SK-N-SH (cell line): ENCODE measurements around the gene NCK1. TPM values are rescaled to one million over a fixed set of nuclear protein-coding genes. Genes with fewer than 3 reads are reported as not detected.
"Not testable (repeated sequence)": the region's sequence is repeated elsewhere in the genome, so short reads cannot be mapped to it uniquely, and the experiment has no call there.

ENCODE experiments used
- CTCF ChIA-PET: fragments of 300-600, 350-600 bp; formaldehyde crosslinking; extraction: SDS; loops from one replicate; lab custom pipeline; 2021; lab: Yijun Ruan, JAX
- POLR2A ChIA-PET: fragments of 350-600 bp; sonication (Branson Sonifier 250); formaldehyde crosslinking; extraction: SDS; loops from one replicate; lab custom pipeline; 2020; ENCODE audit warnings: antibody characterized with exemption, inconsistent platforms; lab: Yijun Ruan, JAX
- DNase-seq: peaks from one replicate; pipeline ENCODE4 v3.0.0; 2012
- H2AFZ ChIP-seq: fragments of 200-600 bp; sonication (generic); 2 replicates; pipeline ENCODE4 v1.8.1; 2016; ENCODE audit warnings: antibody characterized with exemption, mild to moderate bottlenecking, low read depth
- H3F3A ChIP-seq: fragments of 200-600 bp; sonication (generic); replicated peaks from 2 replicates; pipeline ENCODE3; 2016; ENCODE audit warnings: antibody characterized with exemption, mild to moderate bottlenecking; ENCODE audit not compliant: insufficient read depth
- H3K27ac ChIP-seq, 2 experiments: fragments of 200-500 bp in 1 of 2; fragments of 200-600 bp in 1 of 2; sonication (Bioruptor generic) in 1 of 2; sonication (generic), shearing (Covaris generic) in 1 of 2; 2 replicates each; pipeline versions ENCODE4 v1.5.1 to v1.6.1; 2014 to 2016; ENCODE audit warnings: low read depth in 2 of 2, inconsistent platforms in 1 of 2, low read length in 1 of 2, mild to moderate bottlenecking in 1 of 2, mixed read lengths in 1 of 2
- H3K27me3 ChIP-seq: fragments of 200-600 bp; sonication (generic), shearing (Covaris generic); 2 replicates; pipeline ENCODE4 v1.6.1; 2016; ENCODE audit warnings: mixed run types; ENCODE audit not compliant: insufficient read depth
- H3K36me3 ChIP-seq, 2 experiments: fragments of 200-500 bp in 1 of 2; fragments of 200-600 bp in 1 of 2; sonication (Bioruptor generic) in 1 of 2; sonication (generic) in 1 of 2; replicated peaks in 1 of 2; 2 replicates each; pipeline versions ENCODE3 to v1.5.1; 2014 to 2016; ENCODE audit warnings: low read length in 1 of 2, mild to moderate bottlenecking in 1 of 2; ENCODE audit not compliant: insufficient read depth in 2 of 2, control insufficient read depth in 1 of 2
- H3K4me1 ChIP-seq, 2 experiments: fragments of 200-500 bp in 1 of 2; fragments of 200-600 bp in 1 of 2; sonication (Bioruptor generic) in 1 of 2; sonication (generic), shearing (Covaris generic) in 1 of 2; 2 replicates each; pipeline versions ENCODE4 v1.5.1 to v1.6.1; 2014 to 2016; ENCODE audit warnings: low read depth in 1 of 2, low read length in 1 of 2, mixed run types in 1 of 2; ENCODE audit not compliant: insufficient read depth in 2 of 2, control insufficient read depth in 1 of 2
- H3K4me2 ChIP-seq: fragments of 200-600 bp; sonication (generic), shearing (Covaris generic); 2 replicates; pipeline ENCODE4 v1.6.1; 2017; ENCODE audit warnings: mixed run types
- H3K4me3 ChIP-seq, 2 experiments: fragments of 200-500 bp in 1 of 2; fragments of 200-600 bp in 1 of 2; sonication (Bioruptor generic) in 1 of 2; sonication (generic), shearing (Covaris generic) in 1 of 2; 2 replicates each; pipeline versions ENCODE4 v1.5.1 to v1.8.1; 2014 to 2016; ENCODE audit warnings: low read depth in 2 of 2, inconsistent platforms in 1 of 2, low read length in 1 of 2, mild to moderate bottlenecking in 1 of 2, mixed read lengths in 1 of 2, moderate library complexity in 1 of 2
- H3K79me2 ChIP-seq: fragments of 200-600 bp; sonication (generic); 2 replicates; pipeline ENCODE4 v1.8.1; 2017; ENCODE audit warnings: mild to moderate bottlenecking; ENCODE audit not compliant: insufficient read depth
- H3K9ac ChIP-seq: fragments of 200-600 bp; sonication (generic); 2 replicates; pipeline ENCODE4 v1.6.1; 2017; ENCODE audit warnings: mixed run types
- H3K9me2 ChIP-seq: fragments of 200-600 bp; sonication (generic); 2 replicates; pipeline ENCODE4 v1.6.1; 2017; ENCODE audit warnings: mixed run types
- H3K9me3 ChIP-seq: fragments of 200-600 bp; sonication (generic); 2 replicates; pipeline ENCODE4 v1.6.1; 2017; ENCODE audit warnings: mixed run types, mild to moderate bottlenecking, moderate library complexity
- H4K20me1 ChIP-seq: fragments of 200-600 bp; sonication (generic); 2 replicates; pipeline ENCODE4 v1.6.1; 2017; ENCODE audit warnings: mild to moderate bottlenecking, mixed run types; ENCODE audit not compliant: insufficient read depth
- ELF1 ChIP-seq: IDR thresholded peaks from 2 replicates; pipeline ENCODE4 v1.4.0; 2012
- IRF3 ChIP-seq: fragments of 150-350 bp; IDR thresholded peaks from 2 replicates; pipeline ENCODE4 v1.6.1; 2016; ENCODE audit warnings: mild to moderate bottlenecking, low read depth, low read length
- JUND ChIP-seq: IDR thresholded peaks from 2 replicates; pipeline ENCODE4 v1.4.0; 2012
- MAX ChIP-seq: IDR thresholded peaks from 2 replicates; pipeline ENCODE4 v1.4.0; 2012; ENCODE audit warnings: low read depth
- MXI1 ChIP-seq: IDR thresholded peaks from 2 replicates; pipeline ENCODE4 v1.6.1; 2012; ENCODE audit warnings: mild to moderate bottlenecking, low read depth, low read length, improper control_type of control experiment
- NFIC ChIP-seq: IDR thresholded peaks from 2 replicates; pipeline ENCODE4 v1.4.0; 2012; ENCODE audit warnings: borderline replicate concordance
- NRF1 ChIP-seq: IDR thresholded peaks from 2 replicates; pipeline ENCODE4 v1.6.1; 2012; ENCODE audit warnings: low read depth, mild to moderate bottlenecking, low read length
- POLR2AphosphoS5 ChIP-seq: IDR thresholded peaks from 2 replicates; pipeline ENCODE4 v1.6.1; 2012; ENCODE audit warnings: low read depth, low read length
- RCOR1 ChIP-seq: fragments of 150-350 bp; IDR thresholded peaks from 2 replicates; pipeline ENCODE4 v1.6.1; 2017; ENCODE audit warnings: antibody characterized with exemption, low read length
- RFX5 ChIP-seq: IDR thresholded peaks from 2 replicates; pipeline ENCODE4 v1.6.1; 2012; ENCODE audit warnings: mild to moderate bottlenecking, improper control_type of control experiment, low read length
- RXRA ChIP-seq: IDR thresholded peaks from 2 replicates; pipeline ENCODE4 v1.4.0; 2012; ENCODE audit warnings: low read depth, mild to moderate bottlenecking, borderline replicate concordance
- SIN3A ChIP-seq: IDR thresholded peaks from 2 replicates; pipeline ENCODE4 v1.6.1; 2012; ENCODE audit warnings: low read depth, mild to moderate bottlenecking, low read length, moderate library complexity, borderline replicate concordance
- SMC3 ChIP-seq: IDR thresholded peaks from 2 replicates; pipeline ENCODE4 v1.6.1; 2012; ENCODE audit warnings: low read depth, low read length, improper control_type of control experiment
- TCF12 ChIP-seq: IDR thresholded peaks from 2 replicates; pipeline ENCODE4 v1.4.0; 2012
- USF2 ChIP-seq: fragments of 150-350 bp; IDR thresholded peaks from 2 replicates; pipeline ENCODE4 v1.6.1; 2017; ENCODE audit warnings: antibody characterized with exemption, low read length, low read depth, borderline replicate concordance
- YY1 ChIP-seq: IDR thresholded peaks from 2 replicates; pipeline ENCODE4 v1.4.0; 2012; ENCODE audit warnings: low read depth, mild to moderate bottlenecking
- WGBS: methylation state at CpG from one replicate; pipeline ENCODE4 v1.1.6; 2017; ENCODE audit warnings: low lambda C conversion rate; 5-methylcytosine and 5-hydroxymethylcytosine counted together
- polyA plus RNA-seq, 3 experiments: library from polyadenylated mRNA; depleted of rRNA; stranded (reverse); fragments of >200 nt; gene quantifications; 2 replicates each; pipeline ENCODE4 v1.2.3, GENCODE V29; 2012

NCK1 gene
- polyA plus RNA-seq, 1 of the 3 experiments (the other 2 are of a cell fraction): 16.2 TPM

GRCh38 chr3:136862617-136863322 is 762 bp downstream of the NCK1 start (continued):
- no peak for TF ChIP-seq NRF1
- 0 out of 2 replicates have a peak, but pooled peaks have one; percentile 8 for TF ChIP-seq TCF12
- no peak for TF ChIP-seq IRF3
- TF ChIP-seq RCOR1: no peak
- TF ChIP-seq MXI1: no peak; the same call in 1 of the 2 replicates
- no peak for TF ChIP-seq ELF1
- TF ChIP-seq JUND: no peak
- no peak for TF ChIP-seq SMC3
- no peak for TF ChIP-seq POLR2AphosphoS5
- no peak for TF ChIP-seq YY1
- TF ChIP-seq USF2: no peak

GRCh38 chr3:136869282-136869681 is 7.3 kb downstream of the NCK1 start:
- 98% methylated on average over 9 of the region's 9 CpGs for WGBS

GRCh38 chr3:136872258-136872657 is 10.2 kb downstream of the NCK1 start:
- H3K9ac ChIP-seq, H3K9me2 ChIP-seq, H3K9me3 ChIP-seq, H3K4me1 ChIP-seq, H3F3A ChIP-seq, POLR2A ChIA-PET, H3K4me2 ChIP-seq, H2AFZ ChIP-seq, H3K27ac ChIP-seq, DNase-seq, CTCF ChIA-PET, H3K4me3 ChIP-seq, H3K27me3 ChIP-seq: not testable (repeated sequence)
- Histone ChIP-seq H4K20me1 (peaks cover 26% of the 10 kb centered on the region; the same call in 1 of the 2 replicates), H3K36me3 (peaks cover 0 to 41% of the 10 kb centered on the region in 2 experiments), H3K79me2 (peaks cover 96% of the 10 kb centered on the region)
- 100% methylated on average over 3 of the region's 3 CpGs for WGBS

More at GRCh38 chr3:136869282-136869681, 7.3 kb downstream of the NCK1 start:
- peaks cover 99% of the 10 kb centered on the region for H3K79me2 ChIP-seq
- POLR2A ChIA-PET: no interaction called here
- H3K9me3 ChIP-seq: no peaks in the 10 kb centered on the region
- H3K27me3 ChIP-seq: no peaks in the 10 kb centered on the region
- DNase-seq: no peak
- peaks cover 10% of the 10 kb centered on the region for H3F3A ChIP-seq
- no peak overlapping the region for H3K4me3 ChIP-seq
- TF ChIP-seq TCF12: no peak
- TF ChIP-seq RFX5: no peak
- TF ChIP-seq RXRA: no peak
- no peak for TF ChIP-seq NFIC
- no peak for TF ChIP-seq MAX
- no peak for TF ChIP-seq YY1
- no peak for TF ChIP-seq SIN3A
- no peak overlapping the region for H2AFZ ChIP-seq
- H3K27ac ChIP-seq: no peak overlapping the region
- H4K20me1 ChIP-seq: peaks cover 36% of the 10 kb centered on the region
- H3K9ac ChIP-seq: no peak overlapping the region
- no peak overlapping the region for H3K4me2 ChIP-seq
- CTCF ChIA-PET: no interaction called here
- peaks cover 0 to 36% of the 10 kb centered on the region in 2 experiments for H3K36me3 ChIP-seq
- H3K9me2 ChIP-seq: no peaks in the 10 kb centered on the region
- no peaks in the 10 kb centered on the region; a peak in 1 of 4 replicates for H3K4me1 ChIP-seq

GRCh38 chr3:136879510-136879909 is 17.5 kb downstream of the NCK1 start:
- H3K36me3 ChIP-seq, H3F3A ChIP-seq, H2AFZ ChIP-seq, H3K27me3 ChIP-seq, H3K9me3 ChIP-seq, H3K4me2 ChIP-seq, DNase-seq, H3K4me1 ChIP-seq, H3K4me3 ChIP-seq, H3K27ac ChIP-seq, H3K9me2 ChIP-seq, H3K9ac ChIP-seq, POLR2A ChIA-PET, CTCF ChIA-PET: not testable (repeated sequence)
- Histone ChIP-seq H4K20me1 (peaks cover 19% of the 10 kb centered on the region), H3K79me2 (peaks cover 91% of the 10 kb centered on the region)
- 98% methylated on average over 2 of the region's 2 CpGs for WGBS
